A549 (cell line): ENCODE measurements around the gene TLR9. TPM values are rescaled to one million over a fixed set of nuclear protein-coding genes. Genes with fewer than 3 reads are reported as not detected.

ENCODE experiments used
- ATAC-seq, 2 experiments: fragments of 200-7000 bp in 1 of 2; fragments of >200 bp in 1 of 2; cut with Nextera tagmentation in 1 of 2; cut with Tn5 transposase in 1 of 2; 3 replicates each; pipeline versions ENCODE4 v1.8.0 to v1.9.1; 2018 to 2020; ENCODE audit warnings: mild to moderate bottlenecking in 1 of 2, moderate library complexity in 1 of 2
- CTCF ChIA-PET: fragments of 300-600 bp; sonication (Branson Sonifier 250); formaldehyde crosslinking; extraction: SDS; loops from one replicate; lab custom pipeline; 2021; ENCODE audit warnings: antibody characterized with exemption, inconsistent platforms; lab: Yijun Ruan, JAX
- POLR2A ChIA-PET: fragments of 350-600 bp; formaldehyde crosslinking; extraction: SDS; loops from one replicate; lab custom pipeline; 2021; ENCODE audit warnings: antibody characterized with exemption, inconsistent platforms; lab: Yijun Ruan, JAX
- DNase-seq, 2 experiments: peaks; one replicate each; pipeline versions ENCODE4 v3.0.0 to v3.0.0-alpha.2; 2011 to 2016; ENCODE audit warnings: low read depth in 1 of 2, low spot score in 1 of 2
- FAIRE-seq: peaks from 2 replicates; lab custom pipeline; 2011; peaks lifted over from hg19 to GRCh38; lab: Jason Lieb, UNC
- H3K27ac ChIP-seq, 2 experiments: fragments of >200 bp; sonication (Bioruptor Twin); formaldehyde crosslinking; 3 replicates each; pipeline ENCODE4 v1.5.1; 2016 to 2017
- H3K4me1 ChIP-seq: fragments of >200 bp; sonication (Bioruptor Twin); formaldehyde crosslinking; 3 replicates; pipeline ENCODE4 v1.6.1; 2016
- H3K4me2 ChIP-seq: fragments of >200 bp; sonication (Bioruptor Twin); formaldehyde crosslinking; 3 replicates; pipeline ENCODE4 v1.6.1; 2016
- H3K4me3 ChIP-seq: fragments of >200 bp; sonication (Bioruptor Twin); formaldehyde crosslinking; 3 replicates; pipeline ENCODE4 v1.5.1; 2016
- H3K9me3 ChIP-seq: fragments of >200 bp; sonication (Bioruptor Twin); formaldehyde crosslinking; 3 replicates; pipeline ENCODE4 v1.6.1; 2016
- CBX2 ChIP-seq: fragments of 200-600 bp; sonication (generic); IDR thresholded peaks from 2 replicates; pipeline ENCODE4 v1.6.1; 2016; ENCODE audit warnings: low read depth, mild to moderate bottlenecking, borderline replicate concordance
- EHMT2 ChIP-seq: fragments of 200-600 bp; sonication (generic); IDR thresholded peaks from 2 replicates; pipeline ENCODE4 v1.6.1; 2016; ENCODE audit warnings: antibody characterized with exemption, low read depth, mild to moderate bottlenecking, moderate library complexity
- ELK1 ChIP-seq: fragments of 150-350 bp; IDR thresholded peaks from 2 replicates; pipeline ENCODE4 v1.6.1; 2014; ENCODE audit warnings: low read depth, mild to moderate bottlenecking, low read length
- FOSL2 ChIP-seq, 2 experiments: fragments of 450-650 bp in 1 of 2; fragments of >200 bp in 1 of 2; sonication (Bioruptor Twin) in 1 of 2; formaldehyde crosslinking; IDR thresholded peaks; 2 replicates each; pipeline versions ENCODE4 v1.5.0 to v1.6.1; 2016 to 2020; ENCODE audit warnings: mild to moderate bottlenecking in 1 of 2, moderate library complexity in 1 of 2
- HDAC2 ChIP-seq: fragments of 200-600 bp; sonication (generic); IDR thresholded peaks from 2 replicates; pipeline ENCODE4 v1.6.1; 2016
- HOXA7 ChIP-seq: fragments of 250-450 bp; sonication (Bioruptor Pico); IDR thresholded peaks from 2 replicates; pipeline ENCODE4 v1.5.0; 2020; ENCODE audit warnings: mild to moderate bottlenecking, moderate library complexity
- HOXB13 ChIP-seq: fragments of 250-450 bp; sonication (Bioruptor Pico); IDR thresholded peaks from 2 replicates; pipeline ENCODE4 v1.5.0; 2020; ENCODE audit warnings: low read depth, mild to moderate bottlenecking, moderate library complexity
- MAFK ChIP-seq: fragments of 450-650 bp; IDR thresholded peaks from 2 replicates; pipeline ENCODE4 v1.6.1; 2014; ENCODE audit not compliant: partially characterized antibody
- NFE2L2 ChIP-seq: fragments of 150-350 bp; conservative IDR thresholded peaks from 2 replicates; pipeline ENCODE4 v1.6.1; 2014; ENCODE audit warnings: low read length
- PBX3 ChIP-seq: IDR thresholded peaks from 2 replicates; pipeline ENCODE4 v1.6.1; 2012
- POLR2A ChIP-seq: IDR thresholded peaks from 2 replicates; pipeline ENCODE4 v1.6.1; 2012; ENCODE audit warnings: mild to moderate bottlenecking, low read length
- POLR2AphosphoS2 ChIP-seq: conservative IDR thresholded peaks from 2 replicates; pipeline ENCODE4 v1.6.1; 2012; ENCODE audit warnings: low read length, improper control_type of control experiment, inconsistent platforms
- RARB ChIP-seq: fragments of 250-450 bp; sonication (Bioruptor Pico); IDR thresholded peaks from 2 replicates; pipeline ENCODE4 v1.8.0; 2021; ENCODE audit warnings: mild to moderate bottlenecking, moderate library complexity
- RFX5 ChIP-seq: fragments of 450-650 bp; IDR thresholded peaks from 2 replicates; pipeline ENCODE4 v1.7.1; 2014; ENCODE audit warnings: antibody characterized with exemption, mild to moderate bottlenecking, moderate library complexity
- RNF2 ChIP-seq: fragments of 200-600 bp; sonication (generic); IDR thresholded peaks from 2 replicates; pipeline ENCODE4 v1.6.1; 2016; ENCODE audit warnings: low read depth, mild to moderate bottlenecking, antibody characterized with exemption, moderate library complexity, borderline replicate concordance
- SREBF2 ChIP-seq: fragments of 450-650 bp; IDR thresholded peaks from 2 replicates; pipeline ENCODE4 v1.6.1; 2014; ENCODE audit warnings: mild to moderate bottlenecking, moderate library complexity
- USF2 ChIP-seq: fragments of 450-650 bp; IDR thresholded peaks from 2 replicates; pipeline ENCODE4 v1.6.1; 2014; ENCODE audit warnings: antibody characterized with exemption
- ZC3H11A ChIP-seq: fragments of 450-650 bp; IDR thresholded peaks from 2 replicates; pipeline ENCODE4 v1.6.1; 2014; ENCODE audit warnings: antibody characterized with exemption, mild to moderate bottlenecking
- ZNF302 ChIP-seq: fragments of 250-450 bp; sonication (Bioruptor Pico); IDR thresholded peaks from 2 replicates; pipeline ENCODE4 v1.9.0; 2021; ENCODE audit warnings: inconsistent platforms, mild to moderate bottlenecking, moderate library complexity
- ZSCAN20 ChIP-seq: fragments of 250-450 bp; sonication (Bioruptor Pico); IDR thresholded peaks from 2 replicates; pipeline ENCODE4 v1.8.0; 2022; ENCODE audit warnings: mild to moderate bottlenecking, moderate library complexity
- WGBS: methylation state at CpG from one replicate; pipeline ENCODE4 v1.1.6; 2017; ENCODE audit errors: missing lambda C conversion rate; 5-methylcytosine and 5-hydroxymethylcytosine counted together
- polyA plus RNA-seq, 4 experiments: library from polyadenylated mRNA; depleted of rRNA in 3 of 4; stranded (reverse); fragments of >200 nt; fragmentation: RNase III in 1 of 4; extraction: RNeasy Plus Mini Kit Qiagen cat#74134 plus additional on column Dnase treatment in 1 of 4; gene quantifications; 2 replicates in 3 of 4; 3 replicates in 1 of 4; pipeline ENCODE4 v1.2.3, GENCODE V29; 2011 to 2017
- TF ChIP-seq, protein P1 (sequence below): fragments of >200 bp; sonication (Bioruptor Twin); formaldehyde crosslinking; IDR thresholded peaks from 3 replicates; pipeline ENCODE4 v1.6.1; 2016

The TLR9 gene
- polyA plus RNA-seq, 2 of the 4 experiments (the other 2 are of a cell fraction), result 0.04 TPM; not detected in 1

- WGBS, result 81% methylated on average over 3 of the region's 5 CpGs
- ATAC-seq (no peak), DNase-seq (no peak), FAIRE-seq (no peak)
- Histone ChIP-seq H3K27ac (peak overlapping the region; percentile 98), H3K4me1 (peaks cover 32% of the 10 kb centered on the region), H3K4me3 (no peak overlapping the region; the same call in 2 of the 3 replicates), H3K4me2 (peak overlapping the region; percentile 79)
- TF ChIP-seq CBX2 (no peak), RNF2 (no peak), SREBF2 (no peak), PBX3 (no peak), HDAC2 (no peak), EHMT2 (no peak), ZNF302 (CRISPR knock-in tag) (no peak), HOXB13 (CRISPR knock-in tag) (no peak), USF2 (no peak), FOSL2 (IDR thresholded peaks at IDR 0.05) (no peak), FOSL2 (CRISPR knock-in tag; IDR thresholded peaks at IDR 0.05) (no peak), POLR2A (no peak)
- TF ChIP-seq, protein P1, sequence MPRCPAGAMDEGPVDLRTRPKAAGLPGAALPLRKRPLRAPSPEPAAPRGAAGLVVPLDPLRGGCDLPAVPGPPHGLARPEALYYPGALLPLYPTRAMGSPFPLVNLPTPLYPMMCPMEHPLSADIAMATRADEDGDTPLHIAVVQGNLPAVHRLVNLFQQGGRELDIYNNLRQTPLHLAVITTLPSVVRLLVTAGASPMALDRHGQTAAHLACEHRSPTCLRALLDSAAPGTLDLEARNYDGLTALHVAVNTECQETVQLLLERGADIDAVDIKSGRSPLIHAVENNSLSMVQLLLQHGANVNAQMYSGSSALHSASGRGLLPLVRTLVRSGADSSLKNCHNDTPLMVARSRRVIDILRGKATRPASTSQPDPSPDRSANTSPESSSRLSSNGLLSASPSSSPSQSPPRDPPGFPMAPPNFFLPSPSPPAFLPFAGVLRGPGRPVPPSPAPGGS, result no peak
- TF ChIP-seq, all 56 proteins: peak for 0
- ChIA-PET POLR2A (interaction anchor here (1.1 to 1.3 kb wide), 2 partner anchors 51 to 241 kb away, joined by 3 to 4 read pairs; partner anchors contain the start of genes GLYCTK and RPL29), CTCF (interaction anchor here (0.6 to 11.4 kb wide), 6 partner anchors 13 to 1029 kb away, joined by 3 to 198 read pairs (median 5); partner anchors contain the start of genes TLR9 and WDR82)
- no peaks in the 10 kb centered on the region for H3K9me3 ChIP-seq
Measured at GRCh38 chr3:52236424-52236886, 11.0 kb upstream of the TLR9 start.

- CTCF ChIA-PET, result interaction anchor here (0.5 to 11.4 kb wide), 9 partner anchors 8 to 112 kb away, joined by 3 to 198 read pairs (median 3); partner anchors contain the start of genes TLR9 and WDR82
- FAIRE-seq, result no peak
- Histone ChIP-seq H3K4me3 (no peak overlapping the region), H3K4me1 (peaks cover 22% of the 10 kb centered on the region)
- WGBS, result 89% methylated on average over 7 of the region's 15 CpGs
- no peak for TF ChIP-seq ZNF302 (CRISPR knock-in tag)
- TF ChIP-seq MAFK, result no peak
- TF ChIP-seq, all 56 proteins: peak for 0
- no peak for DNase-seq
- no peak overlapping the region for H3K4me2 ChIP-seq
- POLR2A ChIA-PET, result no interaction called here
- H3K9me3 ChIP-seq, result no peaks in the 10 kb centered on the region
- H3K27ac ChIP-seq, result no peak overlapping the region
- no peak for ATAC-seq
Measured at GRCh38 chr3:52234516-52235447, 9.3 kb upstream of the TLR9 start.

GRCh38 chr3:52233968-52234367 lies 8.5 kb upstream of the TLR9 start:
- Histone ChIP-seq H3K27ac (no peak overlapping the region), H3K4me3 (no peak overlapping the region), H3K9me3 (no peaks in the 10 kb centered on the region), H3K4me1 (peaks cover 21% of the 10 kb centered on the region), H3K4me2 (no peak overlapping the region)
- TF ChIP-seq POLR2AphosphoS2 (no peak), RFX5 (no peak), ELK1 (no peak), HOXA7 (CRISPR knock-in tag) (no peak), ZC3H11A (no peak), NFE2L2 (no peak), RARB (CRISPR knock-in tag) (no peak), PBX3 (no peak), EHMT2 (no peak), ZSCAN20 (CRISPR knock-in tag) (no peak)
- CTCF ChIA-PET, result interaction anchor here (0.7 to 11.4 kb wide), 5 partner anchors 12 to 105 kb away, joined by 3 to 198 read pairs (median 7); partner anchors contain the start of genes TLR9 and WDR82
- DNase-seq (no peak), FAIRE-seq (no peak), ATAC-seq (no peak)
- POLR2A ChIA-PET, result no interaction called here
- WGBS, result 80% methylated on average over 3 of the region's 3 CpGs
